Peyer's patch (tissue), 4 donors: ENCODE measurements around the gene RSPH1.

Experiments
- CTCF ChIP-seq, 6 experiments: fragments of 450-650 bp in 4 of 6; fragments of 200-600 bp in 2 of 6; sonication (generic) in 1 of 6; IDR thresholded peaks; one replicate each; pipeline ENCODE4 v1.5.1; 2017 to 2019; ENCODE audit warnings: antibody characterized with exemption in 6 of 6, mild to moderate bottlenecking in 3 of 6, moderate library complexity in 1 of 6
- POLR2A ChIP-seq, 2 donors: fragments of 450-650 bp; IDR thresholded peaks; one replicate each; pipeline ENCODE4 v1.5.1; 2017; ENCODE audit warnings: antibody characterized with exemption in 2 of 2, mild to moderate bottlenecking in 2 of 2, moderate library complexity in 2 of 2

DNA sequence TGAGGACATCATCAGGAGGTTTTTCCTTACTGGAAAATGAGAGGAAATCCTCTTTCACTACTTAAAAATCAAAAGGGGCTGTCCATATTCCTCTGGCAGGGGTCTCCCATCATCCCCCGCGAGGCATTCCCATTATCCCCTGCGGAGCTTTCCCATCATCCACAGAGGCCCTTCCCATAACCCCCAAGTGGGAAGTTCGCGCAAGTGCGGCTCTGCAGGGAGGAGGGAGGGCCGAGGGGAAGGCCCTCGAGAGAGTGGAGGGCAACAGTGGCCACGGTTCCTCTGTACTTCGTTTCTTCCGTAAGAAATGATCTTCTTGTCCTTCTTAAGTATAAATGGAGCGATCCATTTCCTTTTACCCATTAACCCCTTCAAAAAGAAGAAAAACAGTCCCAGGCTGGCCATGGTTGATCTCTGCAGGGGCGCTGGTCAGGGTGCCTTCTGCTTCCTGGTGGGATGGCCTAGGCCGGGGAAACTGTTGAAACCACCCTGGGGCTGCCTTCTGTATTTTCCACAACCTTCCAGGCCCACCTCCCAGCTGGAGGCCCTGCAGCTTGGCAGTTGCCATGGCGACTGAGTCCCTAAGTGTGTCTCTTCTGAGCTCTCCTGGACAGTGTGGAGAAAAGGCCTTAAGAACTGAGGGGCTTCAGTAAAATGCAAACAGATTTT lies 3.6 kb upstream of the RSPH1 start:
- no peak for TF ChIP-seq CTCF (IDR thresholded peaks at IDR 0.05)
- TF ChIP-seq POLR2A (IDR thresholded peaks at IDR 0.05), result no peak
